ENCODE results near the gene LY6G6F. TPM values are rescaled to one million over a fixed set of nuclear protein-coding genes. Genes with fewer than 3 reads are reported as not detected.

Gene LY6G6F, protein sequence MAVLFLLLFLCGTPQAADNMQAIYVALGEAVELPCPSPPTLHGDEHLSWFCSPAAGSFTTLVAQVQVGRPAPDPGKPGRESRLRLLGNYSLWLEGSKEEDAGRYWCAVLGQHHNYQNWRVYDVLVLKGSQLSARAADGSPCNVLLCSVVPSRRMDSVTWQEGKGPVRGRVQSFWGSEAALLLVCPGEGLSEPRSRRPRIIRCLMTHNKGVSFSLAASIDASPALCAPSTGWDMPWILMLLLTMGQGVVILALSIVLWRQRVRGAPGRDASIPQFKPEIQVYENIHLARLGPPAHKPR
- total RNA-seq (under 1 TPM in 1 of 2 donors, not detected in 1; 0.21 TPM), polyA plus RNA-seq (1 to 10 TPM in 1 of 2 donors, not detected in 1; 2.2 TPM)
- long read RNA-seq, donor 1, partial matches to known transcripts: 0 of 1 reads
- long read RNA-seq, donor 1, other reads (novel, unspliced or antisense): 0 of 1 reads
- long read RNA-seq, donor 2: 0 reads
- long read RNA-seq, donor 3: 0 reads
- long read RNA-seq, donor 4, partial matches to known transcripts: 0 of 1 reads
- long read RNA-seq, donor 4, other reads (novel, unspliced or antisense): 0 of 1 reads
- long read RNA-seq, donor 5: 0 reads

DNA sequence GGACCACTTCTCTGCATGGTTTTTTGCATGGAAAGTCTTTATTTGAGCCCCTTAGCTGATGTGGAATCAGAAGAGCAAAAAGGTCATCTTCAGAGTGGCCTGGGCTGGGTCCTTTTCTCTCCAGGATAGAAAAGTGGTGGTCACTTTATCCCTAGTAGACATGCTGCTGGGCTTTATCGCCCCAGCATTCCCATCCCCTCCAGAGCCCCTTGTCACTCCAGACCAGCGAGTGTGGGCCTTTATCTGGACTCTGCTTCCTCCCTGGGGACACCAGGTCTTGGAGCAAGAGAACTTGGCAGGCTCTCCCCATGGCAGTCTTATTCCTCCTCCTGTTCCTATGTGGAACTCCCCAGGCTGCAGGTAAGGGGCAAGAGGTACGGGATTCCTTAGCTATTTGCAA lies at the start of gene LY6G6F:
Gene LY6G6F, plus strand, starts transcription at position 268 of the 400 bp plus-strand sequence. Its CDS starts 41 bp downstream, at position 309.
- TF ChIP-seq CTCF (IDR thresholded peaks at IDR 0.05; ENCODE audit: control extremely low read depth, extremely low read depth): no peak
- H3K27ac ChIP-seq (ENCODE audit: low read depth in 1 of 2, low read length in 1 of 2): no peak within 1 kb of the TSS
- H3K9me3 ChIP-seq (ENCODE audit: control insufficient read depth in 4 of 4, insufficient read depth in 3 of 4, low read length in 3 of 4): no peaks in the 10 kb centered on the region
- DNase-seq (no peak), ATAC-seq (ENCODE audit: insufficient read depth, low FRiP score) (no peak)
- H3K9ac ChIP-seq (ENCODE audit: insufficient read depth in 1 of 2, low read length in 2 of 2): no peak within 1 kb of the TSS
- H3K36me3 ChIP-seq (ENCODE audit: control insufficient read depth in 4 of 4, insufficient read depth in 4 of 4, low read length in 4 of 4): no peaks in the 10 kb centered on the region
- no peaks in the 10 kb centered on the region for H3K27me3 ChIP-seq (ENCODE audit: control insufficient read depth in 3 of 3, insufficient read depth in 3 of 3, low read length in 2 of 3)
- H3K4me1 ChIP-seq (ENCODE audit: control insufficient read depth in 5 of 5, insufficient read depth in 5 of 5, low read length in 5 of 5): peaks cover 5 to 12% (median 6%) of the 10 kb centered on the region in 5 donors
- H3K4me3 ChIP-seq: no peak within 1 kb of the TSS
- WGBS, 2 donors: 62 to 79% methylated on average over 3 of the region's 3 CpGs

DNA sequence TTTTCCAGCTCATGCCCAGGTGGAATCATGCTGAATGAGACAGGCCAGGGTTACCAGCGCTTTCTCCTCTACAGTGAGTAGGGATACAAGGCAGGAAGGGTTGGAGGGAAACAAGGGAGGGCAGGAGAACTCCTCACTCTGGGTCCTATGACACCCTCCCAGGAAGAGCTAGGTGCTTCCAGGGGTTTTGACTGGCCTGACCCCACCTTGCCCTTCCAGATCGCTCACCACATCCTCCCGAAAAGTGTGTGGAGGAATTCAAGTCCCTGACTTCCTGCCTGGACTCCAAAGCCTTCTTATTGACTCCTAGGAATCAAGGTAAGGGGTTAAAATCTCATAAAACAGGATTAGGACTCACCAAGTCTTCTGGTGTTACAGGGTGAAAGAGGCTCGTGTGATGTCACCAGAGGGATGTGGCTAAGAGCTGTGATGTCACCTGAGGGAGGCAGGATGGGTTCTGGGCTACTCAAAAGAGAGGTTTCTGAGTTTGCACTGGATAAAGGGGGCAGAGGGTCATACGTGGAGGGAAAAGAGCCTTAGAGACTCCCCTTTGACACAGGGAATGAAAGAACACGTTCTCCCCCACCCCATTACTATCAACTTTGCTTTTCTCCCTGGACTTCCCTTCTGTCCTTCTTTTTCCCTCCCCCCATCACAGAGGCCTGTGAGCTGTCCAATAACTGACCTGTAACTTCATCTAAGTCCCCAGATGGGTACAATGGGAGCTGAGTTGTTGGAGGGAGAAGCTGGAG lies 49.1 kb upstream of the LY6G6F start:
- Histone ChIP-seq H3K36me3 (ENCODE audit: control insufficient read depth in 4 of 4, insufficient read depth in 4 of 4, low read length in 4 of 4) (peaks cover 3 to 26% (median 7%) of the 10 kb centered on the region in 4 donors), H3K9me3 (ENCODE audit: control insufficient read depth in 4 of 4, insufficient read depth in 3 of 4, low read length in 3 of 4) (no peaks in the 10 kb centered on the region), H3K27ac (ENCODE audit: low read depth in 1 of 2, low read length in 1 of 2) (no peak overlapping the region), H3K4me1 (ENCODE audit: control insufficient read depth in 5 of 5, insufficient read depth in 5 of 5, low read length in 5 of 5) (peaks cover 3 to 40% (median 9%) of the 10 kb centered on the region in 5 donors), H3K4me3 (no peak overlapping the region), H3K9ac (ENCODE audit: insufficient read depth in 1 of 2, low read length in 2 of 2) (no peak overlapping the region), H3K27me3 (ENCODE audit: control insufficient read depth in 3 of 3, insufficient read depth in 3 of 3, low read length in 2 of 3) (no peaks in the 10 kb centered on the region)
- no peak for ATAC-seq (ENCODE audit: insufficient read depth, low FRiP score)
- no peak for DNase-seq
- no peak for TF ChIP-seq CTCF (IDR thresholded peaks at IDR 0.05; ENCODE audit: control extremely low read depth, extremely low read depth)
- WGBS, 2 donors: 81 to 90% methylated on average over 6 of the region's 6 CpGs

DNA sequence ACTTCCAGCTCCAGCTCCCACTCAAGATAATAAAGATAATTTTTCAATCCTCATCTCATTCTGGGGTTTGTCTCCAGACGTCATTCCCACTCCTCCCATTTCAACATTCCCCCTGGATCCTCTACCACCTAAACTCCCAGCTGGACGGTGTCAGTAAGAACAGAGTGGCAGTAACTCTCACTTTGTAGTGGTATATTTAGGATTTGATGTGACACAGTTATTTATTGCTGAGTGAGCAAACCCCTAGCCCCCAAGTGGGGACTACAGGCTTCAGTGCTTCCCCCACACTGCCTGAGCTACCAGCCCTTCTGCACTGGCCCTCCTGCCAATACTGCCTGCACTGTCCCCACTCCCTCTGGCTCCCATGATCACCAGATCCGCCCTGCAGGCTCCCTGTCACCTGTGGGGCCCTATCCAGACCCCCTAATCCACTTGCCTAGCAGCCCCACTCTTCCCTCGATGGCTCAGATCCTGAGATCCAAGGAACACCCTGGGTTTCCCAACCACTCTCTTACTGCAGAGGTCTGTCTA lies 48.4 kb upstream of the LY6G6F start:
- Histone ChIP-seq H3K4me1 (ENCODE audit: control insufficient read depth in 5 of 5, insufficient read depth in 5 of 5, low read length in 5 of 5) (peaks cover 4 to 42% (median 9%) of the 10 kb centered on the region in 5 donors), H3K9me3 (ENCODE audit: control insufficient read depth in 4 of 4, insufficient read depth in 3 of 4, low read length in 3 of 4) (no peaks in the 10 kb centered on the region), H3K27me3 (ENCODE audit: control insufficient read depth in 3 of 3, insufficient read depth in 3 of 3, low read length in 2 of 3) (no peaks in the 10 kb centered on the region), H3K27ac (ENCODE audit: low read depth in 1 of 2, low read length in 1 of 2) (no peak overlapping the region), H3K9ac (ENCODE audit: insufficient read depth in 1 of 2, low read length in 2 of 2) (no peak overlapping the region), H3K4me3 (no peak overlapping the region), H3K36me3 (ENCODE audit: control insufficient read depth in 4 of 4, insufficient read depth in 4 of 4, low read length in 4 of 4) (peaks cover 3 to 27% (median 7%) of the 10 kb centered on the region in 4 donors)
- WGBS, 2 donors: 87 to 91% methylated on average over 4 of the region's 4 CpGs
- no peak for TF ChIP-seq CTCF (IDR thresholded peaks at IDR 0.05; ENCODE audit: control extremely low read depth, extremely low read depth)
- DNase-seq: no peak
- ATAC-seq (ENCODE audit: insufficient read depth, low FRiP score): no peak
